H1 (cell line): ENCODE measurements around the gene GRIPAP1. TPM values are rescaled to one million over a fixed set of nuclear protein-coding genes. Genes with fewer than 3 reads are reported as not detected.

Experiments used
- ASH2L ChIP-seq: fragments of 200-600, 300-600 bp; sonication (generic); IDR thresholded peaks from one replicate; pipeline ENCODE4 v1.7.1; 2017; ENCODE audit warnings: low read length
- BCL11A ChIP-seq, 2 experiments: IDR thresholded peaks; one replicate each; pipeline ENCODE4 v1.6.1; 2011; ENCODE audit warnings: low read depth in 2 of 2, low read length in 2 of 2, mild to moderate bottlenecking in 2 of 2
- CBX5 ChIP-seq: fragments of 300-800, 300-1000 bp; sonication (generic); IDR thresholded peaks from 2 replicates; pipeline ENCODE4 v1.7.1; 2016; ENCODE audit warnings: antibody characterized with exemption, low read length, low read depth
- CBX8 ChIP-seq: fragments of 300-800, 300-1000 bp; sonication (generic); IDR thresholded peaks from 2 replicates; pipeline ENCODE4 v1.7.1; 2016; ENCODE audit warnings: low read depth, low read length, borderline replicate concordance
- CEBPB ChIP-seq: IDR thresholded peaks from 2 replicates; pipeline ENCODE4 v1.6.1; 2012; ENCODE audit warnings: low read depth, low read length
- CHD1 ChIP-seq: IDR thresholded peaks from 2 replicates; pipeline ENCODE4 v1.6.1; 2012; ENCODE audit warnings: low read depth, low read length, improper control_type of control experiment
- CHD2 ChIP-seq: IDR thresholded peaks from 2 replicates; pipeline ENCODE4 v1.6.1; 2012; ENCODE audit warnings: low read length, improper control_type of control experiment
- CREB1 ChIP-seq: IDR thresholded peaks from 2 replicates; pipeline ENCODE4 v1.6.1; 2012; ENCODE audit warnings: inconsistent platforms
- EGR1 ChIP-seq: IDR thresholded peaks from 2 replicates; pipeline ENCODE4 v1.6.1; 2011; ENCODE audit warnings: low read depth, low read length, borderline replicate concordance
- EZH2 ChIP-seq: fragments of 200-600 bp; sonication (generic); IDR thresholded peaks from 2 replicates; pipeline ENCODE4 v1.7.1; 2012; ENCODE audit warnings: low read depth, mild to moderate bottlenecking, moderate library complexity, low read length, inconsistent platforms; ENCODE audit not compliant: severe bottlenecking
- GTF2F1 ChIP-seq: IDR thresholded peaks from 2 replicates; pipeline ENCODE4 v1.6.1; 2012; ENCODE audit warnings: low read depth, low read length, improper control_type of control experiment, borderline replicate concordance
- HDAC6 ChIP-seq: IDR thresholded peaks from one replicate; pipeline ENCODE4 v1.7.1; 2012; ENCODE audit warnings: low read depth, mild to moderate bottlenecking, inconsistent platforms, low read length, moderate library complexity
- KDM5A ChIP-seq: fragments of 200-600 bp; IDR thresholded peaks from 2 replicates; pipeline ENCODE4 v1.7.1; 2012; ENCODE audit warnings: mild to moderate bottlenecking, low read length, inconsistent platforms, mixed read lengths
- MAFK ChIP-seq: IDR thresholded peaks from 2 replicates; pipeline ENCODE4 v1.6.1; 2012; ENCODE audit warnings: low read depth, mild to moderate bottlenecking, improper control_type of control experiment, low read length
- NANOG ChIP-seq: IDR thresholded peaks from 2 replicates; pipeline ENCODE4 v1.6.1; 2011; ENCODE audit warnings: low read length, low read depth, mild to moderate bottlenecking, inconsistent platforms; ENCODE audit not compliant: insufficient read depth, poor library complexity, severe bottlenecking
- NRF1 ChIP-seq: IDR thresholded peaks from 2 replicates; pipeline ENCODE4 v1.6.1; 2011; ENCODE audit warnings: mild to moderate bottlenecking, low read depth, low read length, improper control_type of control experiment
- POLR2A ChIP-seq, 2 experiments: IDR thresholded peaks; 1 replicate in 1 of 2; 2 replicates in 1 of 2; pipeline ENCODE4 v1.6.1; 2011; ENCODE audit warnings: low read depth in 2 of 2, low read length in 2 of 2, mild to moderate bottlenecking in 2 of 2; ENCODE audit errors: control extremely low read depth in 1 of 2
- SIN3A ChIP-seq, 2 experiments: IDR thresholded peaks in 1 of 2; conservative IDR thresholded peaks in 1 of 2; 2 replicates each; pipeline ENCODE4 v1.6.1; 2011 to 2012; ENCODE audit warnings: low read length in 2 of 2, improper control_type of control experiment in 1 of 2, low read depth in 1 of 2, mild to moderate bottlenecking in 1 of 2
- SP2 ChIP-seq: IDR thresholded peaks from 2 replicates; pipeline ENCODE4 v1.6.1; 2012; ENCODE audit warnings: mild to moderate bottlenecking, low read length, inconsistent platforms
- SP4 ChIP-seq: IDR thresholded peaks from 2 replicates; pipeline ENCODE4 v1.6.1; 2012; ENCODE audit warnings: low read length, inconsistent platforms
- SRF ChIP-seq: IDR thresholded peaks from 2 replicates; pipeline ENCODE4 v1.6.1; 2011; ENCODE audit warnings: mild to moderate bottlenecking, low read depth, low read length, moderate library complexity
- TAF1 ChIP-seq: IDR thresholded peaks from 2 replicates; pipeline ENCODE4 v1.6.1; 2011; ENCODE audit warnings: mild to moderate bottlenecking, low read depth, low read length
- TBP ChIP-seq: IDR thresholded peaks from 2 replicates; pipeline ENCODE4 v1.6.1; 2011; ENCODE audit warnings: low read depth, low read length, improper control_type of control experiment
- TCF12 ChIP-seq: IDR thresholded peaks from 2 replicates; pipeline ENCODE4 v1.6.1; 2011; ENCODE audit warnings: low read depth, mild to moderate bottlenecking, low read length
- polyA plus RNA-seq, 7 experiments: library from polyadenylated mRNA; depleted of rRNA in 3 of 7; stranded (reverse) in 5 of 7; unstranded in 2 of 7; fragments of >200 nt in 5 of 7; fragments of 200-250 nt in 2 of 7; gene quantifications; 1 replicate in 5 of 7; 2 replicates in 1 of 7; 4 replicates in 1 of 7; pipeline versions ENCODE4 v1.2.1 to v1.2.3, GENCODE V29; 2011 to 2013; ENCODE audit warnings: missing spikeins in 2 of 7, mixed read lengths in 2 of 7
- total RNA-seq: library from RNA; stranded (reverse); fragmentation: NEBNext Ultra II Directional; extraction: Animal tissue kit (Norgen Biotek cat#: 25700); gene quantifications from 2 replicates; pipeline ENCODE4 v1.2.1, GENCODE V29; 2021
- TF ChIP-seq, protein P1 (sequence below): IDR thresholded peaks from 2 replicates; pipeline ENCODE4 v1.6.1; 2011; ENCODE audit warnings: low read depth, mild to moderate bottlenecking, low read length; ENCODE audit not compliant: insufficient read depth
- TF ChIP-seq, protein P2 (sequence below): IDR thresholded peaks from 2 replicates; pipeline ENCODE4 v1.6.1; 2012; ENCODE audit warnings: inconsistent platforms

GRIPAP1 gene
- total and polyA plus RNA-seq, 2 of the 8 experiments (the other 6 are each of a cell fraction or from before 2014, with no cell fraction given) = 21.6 to 55.9 TPM

DNA sequence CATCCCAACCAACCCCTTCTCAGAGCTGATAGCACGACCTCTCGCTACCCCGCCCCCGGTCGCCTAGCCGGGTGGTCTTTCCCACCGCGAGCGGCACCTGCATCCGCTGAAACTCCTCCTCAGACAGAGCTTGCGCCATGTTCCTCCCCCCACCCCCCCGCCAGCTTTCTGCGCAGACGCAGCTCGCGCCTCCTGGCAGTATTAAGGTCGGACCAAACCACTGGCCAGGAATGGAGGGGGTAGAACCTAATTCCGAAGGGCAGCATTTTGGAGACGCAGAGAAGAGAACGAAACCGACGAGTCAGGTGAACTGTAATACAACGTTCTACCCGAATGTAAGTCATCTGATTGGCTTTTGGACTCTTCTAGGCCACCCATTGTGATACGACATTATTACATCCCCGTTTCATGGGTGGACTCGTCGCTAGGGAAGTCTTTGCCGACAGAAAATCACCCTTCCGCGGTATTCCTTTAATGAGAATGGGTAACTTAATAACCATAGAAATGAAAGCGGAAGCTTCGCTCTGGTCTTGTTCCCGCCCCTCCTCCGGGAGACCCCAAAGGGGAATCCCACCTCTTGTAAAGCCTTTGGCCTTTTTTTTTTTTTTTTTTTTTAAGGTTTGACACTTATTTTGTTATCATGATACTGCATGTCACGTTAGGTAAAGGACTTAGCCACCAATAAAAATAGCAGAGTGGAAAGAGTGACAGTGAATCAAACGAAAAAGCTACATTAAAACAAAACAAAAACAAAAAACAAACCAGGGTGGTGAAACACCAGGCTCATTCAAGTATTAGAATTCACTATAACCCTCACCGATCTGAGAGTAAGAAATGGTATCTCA lies at the start of gene GRIPAP1 (continued):
- no peak for TF ChIP-seq KDM5A
- peak; percentile 88 for TF ChIP-seq TBP
- no peak for TF ChIP-seq EGR1
- TF ChIP-seq, protein P1, sequence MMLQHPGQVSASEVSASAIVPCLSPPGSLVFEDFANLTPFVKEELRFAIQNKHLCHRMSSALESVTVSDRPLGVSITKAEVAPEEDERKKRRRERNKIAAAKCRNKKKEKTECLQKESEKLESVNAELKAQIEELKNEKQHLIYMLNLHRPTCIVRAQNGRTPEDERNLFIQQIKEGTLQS = no peak
- peak; percentile 95 for TF ChIP-seq TAF1
- TF ChIP-seq CBX5 = no peak
- TF ChIP-seq MAFK = no peak
- TF ChIP-seq, protein P2, sequence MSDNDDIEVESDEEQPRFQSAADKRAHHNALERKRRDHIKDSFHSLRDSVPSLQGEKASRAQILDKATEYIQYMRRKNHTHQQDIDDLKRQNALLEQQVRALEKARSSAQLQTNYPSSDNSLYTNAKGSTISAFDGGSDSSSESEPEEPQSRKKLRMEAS = no peak
- no peak for TF ChIP-seq NANOG
- TF ChIP-seq SRF = no peak
- TF ChIP-seq CHD1 = peak; percentile 82
- no peak for TF ChIP-seq SIN3A (conservative IDR thresholded peaks at IDR 0.05 in 1 of 2, IDR thresholded peaks at IDR 0.05 in 1 of 2; ENCODE audit: low read depth in 1 of 2, low read length in 2 of 2)
- no peak for TF ChIP-seq GTF2F1
- no peak for TF ChIP-seq BCL11A (IDR thresholded peaks at IDR 0.05; ENCODE audit: low read depth in 2 of 2, low read length in 2 of 2)
- no peak for TF ChIP-seq ASH2L
- no peak for TF ChIP-seq SP2
- TF ChIP-seq CBX8 = no peak
- TF ChIP-seq HDAC6 = no peak
- TF ChIP-seq NRF1 = peak; percentile 51
- 0 out of 2 replicates have a peak, but pooled peaks have one; percentile 40 for TF ChIP-seq SP4
- no peak for TF ChIP-seq CHD2
- TF ChIP-seq TCF12 = no peak
- peak; percentile 34; the same call in 1 of the 2 replicates for TF ChIP-seq CEBPB
- TF ChIP-seq POLR2A (IDR thresholded peaks at IDR 0.05; ENCODE audit: control extremely low read depth in 1 of 2, low read depth in 2 of 2, low read length in 2 of 2) = peak; percentile 49; a peak in 2 of 3 replicates
- TF ChIP-seq CREB1 = 0 out of 2 replicates have a peak, but pooled peaks have one; percentile 10
- no peak for TF ChIP-seq EZH2
